HepG2 (cell line): ENCODE data around the gene FCER1G. TPM values are rescaled to one million over a fixed set of nuclear protein-coding genes. Genes with fewer than 3 reads are reported as not detected.

Experiments used
- ATF6 ChIP-seq: sonication (generic); formaldehyde crosslinking; conservative IDR thresholded peaks from 2 replicates; pipeline ENCODE4 v1.4.0; 2020; ENCODE audit warnings: missing genetic modification reagents
- CREB1 ChIP-seq, 2 experiments: fragments of 450-650 bp in 1 of 2; IDR thresholded peaks; 2 replicates each; pipeline ENCODE4 v1.6.1; 2016 to 2017; ENCODE audit warnings: control low read depth in 1 of 2, mild to moderate bottlenecking in 1 of 2, missing compliant biosample characterization in 1 of 2, missing genetic modification characterization in 1 of 2
- ELF3 ChIP-seq: IDR thresholded peaks from 2 replicates; pipeline ENCODE4 v1.6.1; 2016; ENCODE audit warnings: missing genetic modification reagents, missing compliant biosample characterization
- FLYWCH1 ChIP-seq: sonication (generic); formaldehyde crosslinking; IDR thresholded peaks from 2 replicates; pipeline ENCODE4 v1.8.1; 2023; ENCODE audit warnings: mild to moderate bottlenecking, missing genetic modification reagents
- IKZF5 ChIP-seq: IDR thresholded peaks from 2 replicates; pipeline ENCODE4 v1.6.1; 2018; ENCODE audit warnings: missing genetic modification reagents, mild to moderate bottlenecking, missing compliant biosample characterization
- MTERF4 ChIP-seq: sonication (generic); formaldehyde crosslinking; IDR thresholded peaks from 2 replicates; pipeline ENCODE4 v1.8.0; 2023; ENCODE audit warnings: mild to moderate bottlenecking, missing genetic modification reagents
- MYC ChIP-seq: sonication (generic); formaldehyde crosslinking; IDR thresholded peaks from 2 replicates; pipeline ENCODE4 v1.9.0; 2021; ENCODE audit warnings: missing genetic modification reagents, borderline replicate concordance
- PLRG1 ChIP-seq: fragments of 450-650 bp; conservative IDR thresholded peaks from 2 replicates; pipeline ENCODE4 v1.6.1; 2016
- RAD21 ChIP-seq: fragments of 450-650 bp; formaldehyde crosslinking; IDR thresholded peaks from 2 replicates; pipeline ENCODE4 v1.5.0; 2020; ENCODE audit warnings: mild to moderate bottlenecking
- SIN3A ChIP-seq: IDR thresholded peaks from 2 replicates; pipeline ENCODE4 v1.6.1; 2011; ENCODE audit warnings: low read depth, mild to moderate bottlenecking, control low read depth, low read length, borderline replicate concordance
- SOX13 ChIP-seq, 3 experiments: fragments of 450-650 bp in 1 of 3; sonication (generic) in 1 of 3; formaldehyde crosslinking in 1 of 3; IDR thresholded peaks in 2 of 3; conservative IDR thresholded peaks in 1 of 3; 2 replicates each; pipeline versions ENCODE4 v1.5.0 to v1.6.1; 2016 to 2020; ENCODE audit warnings: antibody characterized with exemption in 1 of 3, mild to moderate bottlenecking in 1 of 3, missing compliant biosample characterization in 1 of 3, missing genetic modification reagents in 1 of 3, moderate library complexity in 1 of 3
- STAG1 ChIP-seq: sonication (generic); formaldehyde crosslinking; IDR thresholded peaks from 2 replicates; pipeline ENCODE4 v1.4.0; 2020; ENCODE audit warnings: missing genetic modification reagents
- TFDP1 ChIP-seq: IDR thresholded peaks from 2 replicates; pipeline ENCODE4 v1.6.1; 2016; ENCODE audit warnings: missing compliant biosample characterization, missing genetic modification reagents, borderline replicate concordance
- ZNF354B ChIP-seq: sonication (generic); formaldehyde crosslinking; IDR thresholded peaks from 2 replicates; pipeline ENCODE4 v1.8.0; 2022; ENCODE audit warnings: mild to moderate bottlenecking, missing genetic modification reagents
- ZNF562 ChIP-seq: sonication (generic); formaldehyde crosslinking; IDR thresholded peaks from 2 replicates; pipeline ENCODE4 v1.8.0; 2022; ENCODE audit warnings: missing genetic modification reagents, borderline replicate concordance
- ZNF607 ChIP-seq: sonication (generic); formaldehyde crosslinking; IDR thresholded peaks from 2 replicates; pipeline ENCODE4 v1.5.1; 2020; ENCODE audit warnings: missing genetic modification reagents, mild to moderate bottlenecking, borderline replicate concordance
- ZNF609 ChIP-seq: sonication (generic); formaldehyde crosslinking; IDR thresholded peaks from 2 replicates; pipeline ENCODE4 v1.4.0; 2020; ENCODE audit warnings: mild to moderate bottlenecking, missing genetic modification reagents, borderline replicate concordance
- polyA plus RNA-seq, 8 experiments: library from polyadenylated mRNA; depleted of rRNA in 3 of 8; stranded (reverse) in 7 of 8; unstranded in 1 of 8; fragments of >200 nt; fragmentation: Illumina TruSeq in 4 of 8; extraction: Trizol in 4 of 8; gene quantifications; 2 replicates each; pipeline versions ENCODE4 v1.2.1 to v1.2.3, GENCODE V29; 2011 to 2016; ENCODE audit warnings: low read depth in 4 of 8, missing spikeins in 1 of 8, mixed read lengths in 1 of 8; ENCODE audit not compliant: insufficient read depth in 1 of 8
- total RNA-seq, 5 experiments: library from RNA; depleted of rRNA; stranded (reverse); fragments of >200 nt; fragmentation: Illumina TruSeq; extraction: Trizol; gene quantifications; 2 replicates each; pipeline ENCODE4 v1.2.3, GENCODE V29; 2016; ENCODE audit warnings: low read depth in 1 of 5

Gene FCER1G
- total and polyA plus RNA-seq, 2 of the 13 experiments (the other 11 are each of a cell fraction or from before 2014, with no cell fraction given), result 1.3 to 6.4 TPM

- TF ChIP-seq SIN3A, result 0 out of 2 replicates have a peak, but pooled peaks have one; percentile 42
- no peak for TF ChIP-seq ZNF609 (CRISPR knock-in tag)
- peak; percentile 29; the same call in 1 of the 2 replicates for TF ChIP-seq IKZF5
- no peak for TF ChIP-seq ZNF562 (CRISPR knock-in tag)
- TF ChIP-seq MTERF4, result no peak; the same call in 1 of the 2 replicates
- 0 out of 2 replicates have a peak, but pooled peaks have one; percentile 52 for TF ChIP-seq RAD21 (CRISPR knock-in tag)
- no peak for TF ChIP-seq SOX13 (IDR thresholded peaks at IDR 0.05)
- 0 out of 4 replicates have a peak, but pooled peaks of 1 of the 2 experiments have one; percentile 27 for TF ChIP-seq SOX13 (CRISPR knock-in tag; conservative IDR thresholded peaks at IDR 0.05 in 1 of 2, IDR thresholded peaks at IDR 0.05 in 1 of 2)
- no peak for TF ChIP-seq FLYWCH1
- TF ChIP-seq ZNF354B (CRISPR knock-in tag), result no peak
- no peak for TF ChIP-seq CREB1 (IDR thresholded peaks at IDR 0.05)
- peak; percentile 50; the same call in 1 of the 2 replicates for TF ChIP-seq CREB1 (CRISPR knock-in tag; IDR thresholded peaks at IDR 0.05)
- TF ChIP-seq MYC, result peak; percentile 23; the same call in 1 of the 2 replicates
- no peak for TF ChIP-seq PLRG1
- TF ChIP-seq TFDP1, result no peak
- peak; percentile 63; the same call in 1 of the 2 replicates for TF ChIP-seq ZNF607 (CRISPR knock-in tag)
- TF ChIP-seq ELF3 (CRISPR knock-in tag), result peak; percentile 13; the same call in 1 of the 2 replicates
- TF ChIP-seq STAG1, result peak; percentile 80
- TF ChIP-seq ATF6, result no peak
Observed at GRCh38 chr1:161227196-161227871, 12.2 kb downstream of the FCER1G start (continued).
